ENCODE data around the gene HMGB4.

DNA sequence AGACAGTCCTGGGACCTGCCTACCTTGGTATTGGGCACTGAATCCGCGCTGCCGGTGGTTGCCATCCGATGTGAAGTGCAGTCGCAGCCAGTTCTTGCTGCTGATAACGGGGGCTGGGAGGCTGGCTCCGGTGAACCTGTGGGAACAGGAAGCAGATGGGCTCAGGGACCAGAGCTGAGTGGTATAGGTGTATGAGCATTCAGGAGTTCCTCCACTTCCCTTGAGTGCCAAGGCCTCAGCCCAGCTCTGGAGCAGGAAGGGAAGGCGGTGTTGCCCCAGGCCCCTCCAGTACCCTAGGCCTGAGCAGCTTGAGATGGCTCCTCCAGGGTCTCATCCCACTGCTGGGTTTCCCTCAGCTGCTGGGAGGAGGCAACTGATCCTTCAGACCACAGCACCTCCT is 17.0 kb upstream of the HMGB4 start:
- TF ChIP-seq, protein P1, sequence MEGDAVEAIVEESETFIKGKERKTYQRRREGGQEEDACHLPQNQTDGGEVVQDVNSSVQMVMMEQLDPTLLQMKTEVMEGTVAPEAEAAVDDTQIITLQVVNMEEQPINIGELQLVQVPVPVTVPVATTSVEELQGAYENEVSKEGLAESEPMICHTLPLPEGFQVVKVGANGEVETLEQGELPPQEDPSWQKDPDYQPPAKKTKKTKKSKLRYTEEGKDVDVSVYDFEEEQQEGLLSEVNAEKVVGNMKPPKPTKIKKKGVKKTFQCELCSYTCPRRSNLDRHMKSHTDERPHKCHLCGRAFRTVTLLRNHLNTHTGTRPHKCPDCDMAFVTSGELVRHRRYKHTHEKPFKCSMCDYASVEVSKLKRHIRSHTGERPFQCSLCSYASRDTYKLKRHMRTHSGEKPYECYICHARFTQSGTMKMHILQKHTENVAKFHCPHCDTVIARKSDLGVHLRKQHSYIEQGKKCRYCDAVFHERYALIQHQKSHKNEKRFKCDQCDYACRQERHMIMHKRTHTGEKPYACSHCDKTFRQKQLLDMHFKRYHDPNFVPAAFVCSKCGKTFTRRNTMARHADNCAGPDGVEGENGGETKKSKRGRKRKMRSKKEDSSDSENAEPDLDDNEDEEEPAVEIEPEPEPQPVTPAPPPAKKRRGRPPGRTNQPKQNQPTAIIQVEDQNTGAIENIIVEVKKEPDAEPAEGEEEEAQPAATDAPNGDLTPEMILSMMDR (IDR thresholded peaks at IDR 0.05): no peak
- no peak for TF ChIP-seq POLR2AphosphoS5 (IDR thresholded peaks at IDR 0.05; ENCODE audit: low read depth, low read length)
